Spleen (tissue), 7 donors: ENCODE results near the gene H2AZ2.

Experiments used
- POLR2AphosphoS5 ChIP-seq, 3 donors: sonication (generic); formaldehyde crosslinking; IDR thresholded peaks; one replicate each; pipeline ENCODE4 v1.5.1; 2017; ENCODE audit warnings: antibody characterized with exemption in 3 of 3
- TF ChIP-seq, protein P1 (sequence below), 11 experiments: fragments of 200-600 bp in 7 of 11; fragments of 450-650 bp in 4 of 11; sonication (generic) in 4 of 11; IDR thresholded peaks in 8 of 11; conservative IDR thresholded peaks in 3 of 11; 1 replicate in 7 of 11; 2 replicates in 4 of 11; pipeline versions ENCODE4 v1.4.0 to v1.8.0; 2016 to 2021; ENCODE audit warnings: antibody characterized with exemption in 11 of 11, inconsistent platforms in 4 of 11, mild to moderate bottlenecking in 1 of 11
- donor health status: DM: no; HTN: no; CAD: no; lungs with moderate emphysema.
- donor health status: DM: no; HTN: no; CAD: no.
- donor health status: DM: no; HTN: no; CAD: no.

DNA sequence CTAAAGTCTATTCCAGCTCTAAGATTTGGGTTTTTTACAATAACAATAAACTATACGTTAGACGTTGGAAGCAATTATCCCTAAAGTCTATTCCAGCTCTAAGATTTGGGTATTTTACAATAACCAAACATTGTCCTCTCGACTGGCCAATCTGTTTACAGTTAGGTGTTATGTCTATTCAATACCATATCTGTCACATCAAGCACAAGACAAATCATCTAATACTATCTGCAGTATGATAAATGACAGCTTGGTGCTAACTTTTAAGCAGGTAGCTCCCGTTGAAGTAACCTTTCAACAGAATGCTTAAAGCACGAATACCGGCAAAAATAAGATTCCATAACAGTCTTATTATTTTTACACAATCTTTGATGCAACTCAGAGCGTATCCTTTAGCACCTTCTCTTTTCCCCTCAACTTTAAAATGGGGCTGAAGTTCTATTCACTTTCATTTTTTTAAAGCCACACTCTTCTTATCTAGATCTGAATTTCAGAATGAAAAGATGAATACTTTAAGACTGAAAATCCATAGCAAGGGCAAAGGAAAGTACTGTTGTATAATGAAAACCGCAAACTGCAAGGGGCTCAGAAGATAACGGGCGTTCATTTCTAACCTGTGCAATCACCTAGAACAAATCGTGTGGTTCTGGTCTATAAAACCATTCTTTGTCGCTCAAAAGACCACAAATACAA is 925 bp downstream of the H2AZ2 start:
- no peak for TF ChIP-seq POLR2AphosphoS5 (IDR thresholded peaks at IDR 0.05)
- TF ChIP-seq, protein P1, sequence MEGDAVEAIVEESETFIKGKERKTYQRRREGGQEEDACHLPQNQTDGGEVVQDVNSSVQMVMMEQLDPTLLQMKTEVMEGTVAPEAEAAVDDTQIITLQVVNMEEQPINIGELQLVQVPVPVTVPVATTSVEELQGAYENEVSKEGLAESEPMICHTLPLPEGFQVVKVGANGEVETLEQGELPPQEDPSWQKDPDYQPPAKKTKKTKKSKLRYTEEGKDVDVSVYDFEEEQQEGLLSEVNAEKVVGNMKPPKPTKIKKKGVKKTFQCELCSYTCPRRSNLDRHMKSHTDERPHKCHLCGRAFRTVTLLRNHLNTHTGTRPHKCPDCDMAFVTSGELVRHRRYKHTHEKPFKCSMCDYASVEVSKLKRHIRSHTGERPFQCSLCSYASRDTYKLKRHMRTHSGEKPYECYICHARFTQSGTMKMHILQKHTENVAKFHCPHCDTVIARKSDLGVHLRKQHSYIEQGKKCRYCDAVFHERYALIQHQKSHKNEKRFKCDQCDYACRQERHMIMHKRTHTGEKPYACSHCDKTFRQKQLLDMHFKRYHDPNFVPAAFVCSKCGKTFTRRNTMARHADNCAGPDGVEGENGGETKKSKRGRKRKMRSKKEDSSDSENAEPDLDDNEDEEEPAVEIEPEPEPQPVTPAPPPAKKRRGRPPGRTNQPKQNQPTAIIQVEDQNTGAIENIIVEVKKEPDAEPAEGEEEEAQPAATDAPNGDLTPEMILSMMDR (IDR thresholded peaks at IDR 0.05 in 8 of 11, conservative IDR thresholded peaks at IDR 0.05 in 3 of 11) = no peak
